IPS-18a (cell line): ENCODE data around the gene CASK.

ENCODE experiments used
- H3K27ac ChIP-seq: one replicate; pipeline ENCODE4 v1.5.1; 2013; ENCODE audit warnings: low read length
- H3K27me3 ChIP-seq: one replicate; pipeline ENCODE4 v1.6.1; 2013; ENCODE audit warnings: mild to moderate bottlenecking, low read length; ENCODE audit not compliant: control insufficient read depth, insufficient read depth
- H3K36me3 ChIP-seq: one replicate; pipeline ENCODE4 v1.6.1; 2013; ENCODE audit warnings: low read depth, low read length; ENCODE audit not compliant: control insufficient read depth
- H3K4me1 ChIP-seq: one replicate; pipeline ENCODE4 v1.6.1; 2013; ENCODE audit warnings: low read depth, low read length; ENCODE audit not compliant: control insufficient read depth
- H3K4me3 ChIP-seq: one replicate; pipeline ENCODE4 v1.5.1; 2013; ENCODE audit warnings: low read length
- H3K9ac ChIP-seq: one replicate; pipeline ENCODE4 v1.6.1; 2013; ENCODE audit warnings: mild to moderate bottlenecking, low read length, moderate library complexity
- H3K9me3 ChIP-seq: one replicate; pipeline ENCODE4 v1.6.1; 2013; ENCODE audit warnings: low read depth, low read length; ENCODE audit not compliant: control insufficient read depth

The CASK gene

DNA sequence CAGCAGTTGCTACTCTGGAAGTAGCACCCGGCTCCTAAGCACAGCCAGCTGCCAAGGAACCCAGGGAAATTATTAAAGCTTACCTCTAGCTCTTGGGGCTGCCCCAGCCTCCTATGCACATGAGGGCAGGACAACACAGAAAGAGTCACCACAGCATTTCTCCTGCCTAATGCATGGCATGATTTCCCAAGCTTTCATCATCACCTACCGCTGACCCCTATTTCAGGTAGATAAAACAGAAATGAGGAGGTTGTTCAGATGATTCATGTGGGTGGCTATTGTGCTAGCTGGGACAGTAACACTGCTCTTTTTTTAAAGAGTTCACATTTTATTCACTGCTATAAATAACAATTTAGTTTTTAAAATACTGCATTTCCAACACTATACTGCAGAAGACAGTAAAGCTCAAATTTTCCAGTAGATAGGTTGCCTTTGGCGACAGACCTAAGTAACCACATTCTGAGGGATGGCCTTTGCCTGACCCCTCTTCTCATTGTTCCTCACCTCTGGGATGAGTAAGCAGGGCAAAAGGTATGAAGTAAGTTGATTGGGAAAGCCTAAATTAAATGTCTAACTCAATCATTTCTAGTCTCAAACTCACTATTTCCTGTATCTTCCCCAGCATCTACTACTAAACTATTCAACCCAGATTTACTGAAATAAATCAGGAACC is 16.7 kb downstream of the CASK start:
- no peak overlapping the region for H3K9ac ChIP-seq
- no peak overlapping the region for H3K27ac ChIP-seq
- peaks cover 31% of the 10 kb centered on the region for H3K9me3 ChIP-seq
- H3K36me3 ChIP-seq = no peaks in the 10 kb centered on the region
- H3K4me3 ChIP-seq = no peak overlapping the region
- H3K4me1 ChIP-seq = no peaks in the 10 kb centered on the region
- H3K27me3 ChIP-seq = no peaks in the 10 kb centered on the region

- no peak overlapping the region for H3K4me3 ChIP-seq
- no peaks in the 10 kb centered on the region for H3K27me3 ChIP-seq
- no peak overlapping the region for H3K27ac ChIP-seq
- no peaks in the 10 kb centered on the region for H3K4me1 ChIP-seq
- no peaks in the 10 kb centered on the region for H3K36me3 ChIP-seq
- no peak overlapping the region for H3K9ac ChIP-seq
- H3K9me3 ChIP-seq = peaks cover 43% of the 10 kb centered on the region
Measured at GRCh38 chrX:41903544-41903943, 19.8 kb downstream of the CASK start.

DNA sequence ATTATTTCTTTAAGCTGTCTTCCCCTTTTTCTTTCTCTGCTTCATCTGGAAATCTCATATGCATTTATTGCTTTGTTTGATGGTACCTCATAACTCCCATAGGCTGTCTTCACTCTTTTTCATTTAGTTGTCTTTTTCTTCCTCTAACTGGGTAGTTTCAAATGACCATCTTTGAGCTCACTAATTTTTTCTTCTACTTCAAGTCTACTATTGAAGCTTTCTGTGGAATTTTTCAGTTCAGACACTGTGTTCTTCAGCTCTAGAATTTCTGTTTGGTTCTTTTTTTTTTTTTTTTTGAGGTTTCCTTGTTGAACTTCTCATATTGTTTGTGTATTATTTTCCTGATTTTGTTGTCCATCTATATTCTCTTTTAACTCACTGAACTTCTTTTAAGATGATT is 23.0 kb downstream of the CASK start:
- Histone ChIP-seq H3K9me3 (peaks cover 37% of the 10 kb centered on the region), H3K27me3 (no peaks in the 10 kb centered on the region), H3K27ac (no peak overlapping the region), H3K36me3 (no peaks in the 10 kb centered on the region), H3K9ac (no peak overlapping the region), H3K4me3 (no peak overlapping the region), H3K4me1 (no peaks in the 10 kb centered on the region)

DNA sequence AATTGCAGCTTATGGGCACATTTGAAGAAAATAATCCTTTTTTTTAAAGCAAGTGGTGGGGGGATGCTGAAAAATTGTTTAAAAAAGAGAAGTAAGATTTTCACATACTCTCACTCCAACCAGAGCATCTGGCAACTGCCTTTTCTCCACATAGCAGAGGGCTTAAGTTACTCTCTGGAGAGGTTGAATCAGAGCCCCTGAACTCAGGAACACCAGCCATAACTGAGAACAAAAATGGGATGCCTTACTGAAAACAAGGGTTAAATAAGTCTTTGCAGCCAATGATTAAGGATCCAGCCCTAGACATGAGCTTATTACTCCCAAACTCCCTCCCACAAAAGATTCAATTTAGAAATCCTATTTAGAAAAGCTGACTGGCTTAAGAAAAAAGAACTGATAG is 27.5 kb downstream of the CASK start:
- Histone ChIP-seq H3K4me3 (no peak overlapping the region), H3K27me3 (no peaks in the 10 kb centered on the region), H3K9me3 (peaks cover 23% of the 10 kb centered on the region), H3K4me1 (no peaks in the 10 kb centered on the region), H3K27ac (no peak overlapping the region), H3K36me3 (no peaks in the 10 kb centered on the region), H3K9ac (no peak overlapping the region)

DNA sequence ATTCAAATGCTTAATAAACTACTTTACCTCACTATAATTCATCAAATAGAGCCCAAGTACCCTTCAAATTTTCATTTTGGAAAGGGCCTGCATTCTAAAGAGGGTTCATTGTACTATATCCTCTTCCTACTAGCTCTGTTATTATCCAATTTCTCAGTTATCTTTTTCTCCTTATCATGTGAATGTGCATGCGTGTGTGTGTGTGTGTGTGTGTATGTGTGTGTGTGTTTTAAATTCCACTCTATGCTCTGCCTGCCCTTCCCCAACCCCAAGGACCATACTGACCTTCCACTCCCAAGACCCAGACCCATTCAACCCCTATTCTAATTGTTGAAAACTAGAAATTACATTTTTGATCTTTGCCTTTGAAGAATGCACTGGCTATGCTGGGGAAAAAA is 33.3 kb downstream of the CASK start:
- H3K27ac ChIP-seq = no peak overlapping the region

GRCh38 chrX:41889317-41890025 is 33.9 kb downstream of the CASK start:
- no peaks in the 10 kb centered on the region for H3K27me3 ChIP-seq
- no peaks in the 10 kb centered on the region for H3K36me3 ChIP-seq
- H3K4me3 ChIP-seq = no peak overlapping the region
- no peaks in the 10 kb centered on the region for H3K4me1 ChIP-seq
- peaks cover 2% of the 10 kb centered on the region for H3K9me3 ChIP-seq
- H3K27ac ChIP-seq = no peak overlapping the region
- no peak overlapping the region for H3K9ac ChIP-seq

More for the DNA sequence above, 33.3 kb downstream of the CASK start:
- no peaks in the 10 kb centered on the region for H3K36me3 ChIP-seq
- no peak overlapping the region for H3K9ac ChIP-seq
- H3K9me3 ChIP-seq = no peaks in the 10 kb centered on the region
- no peaks in the 10 kb centered on the region for H3K4me1 ChIP-seq
- H3K27me3 ChIP-seq = no peaks in the 10 kb centered on the region
- H3K4me3 ChIP-seq = no peak overlapping the region

- H3K36me3 ChIP-seq = no peaks in the 10 kb centered on the region
- H3K9me3 ChIP-seq = peaks cover 6% of the 10 kb centered on the region
- H3K27me3 ChIP-seq = no peaks in the 10 kb centered on the region
- H3K4me1 ChIP-seq = no peaks in the 10 kb centered on the region
- no peak overlapping the region for H3K4me3 ChIP-seq
- H3K9ac ChIP-seq = no peak overlapping the region
- H3K27ac ChIP-seq = no peak overlapping the region
Measured at GRCh38 chrX:41887691-41888090, 35.7 kb downstream of the CASK start.

GRCh38 chrX:41885724-41886123 is 37.6 kb downstream of the CASK start:
- Histone ChIP-seq H3K36me3 (no peaks in the 10 kb centered on the region), H3K4me3 (no peak overlapping the region), H3K27ac (no peak overlapping the region), H3K9ac (no peak overlapping the region), H3K9me3 (peaks cover 6% of the 10 kb centered on the region), H3K4me1 (no peaks in the 10 kb centered on the region), H3K27me3 (no peaks in the 10 kb centered on the region)

GRCh38 chrX:41881166-41881565 is 42.2 kb downstream of the CASK start:
- no peaks in the 10 kb centered on the region for H3K27me3 ChIP-seq
- H3K27ac ChIP-seq = no peak overlapping the region
- H3K4me1 ChIP-seq = no peaks in the 10 kb centered on the region
- no peaks in the 10 kb centered on the region for H3K36me3 ChIP-seq
- H3K4me3 ChIP-seq = no peak overlapping the region
- H3K9me3 ChIP-seq = peaks cover 11% of the 10 kb centered on the region
- no peak overlapping the region for H3K9ac ChIP-seq

GRCh38 chrX:41877167-41877566 is 46.2 kb downstream of the CASK start:
- Histone ChIP-seq H3K9me3 (peaks cover 18% of the 10 kb centered on the region), H3K4me3 (no peak overlapping the region), H3K4me1 (no peaks in the 10 kb centered on the region), H3K36me3 (no peaks in the 10 kb centered on the region), H3K9ac (no peak overlapping the region), H3K27me3 (no peaks in the 10 kb centered on the region), H3K27ac (no peak overlapping the region)

DNA sequence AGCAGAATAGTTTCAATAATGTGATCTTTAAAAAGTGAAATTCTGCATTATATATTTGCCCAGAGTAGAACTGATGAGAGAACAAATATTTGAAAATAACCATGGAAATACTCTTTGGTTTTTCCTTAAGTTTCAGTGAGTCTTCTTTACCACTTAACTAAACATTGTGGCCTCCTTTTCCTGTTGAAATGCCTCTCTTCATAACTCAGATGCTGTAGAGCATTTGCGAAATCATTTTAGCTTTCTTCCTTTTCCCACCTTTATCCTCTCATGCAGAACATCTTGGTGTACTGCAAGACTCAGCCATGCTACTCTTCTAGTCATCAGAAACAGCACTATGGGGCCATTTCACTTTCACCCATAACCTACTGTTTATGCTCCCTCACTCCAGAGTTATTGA is 48.2 kb downstream of the CASK start:
- Histone ChIP-seq H3K4me3 (no peak overlapping the region), H3K27ac (no peak overlapping the region), H3K27me3 (no peaks in the 10 kb centered on the region)

DNA sequence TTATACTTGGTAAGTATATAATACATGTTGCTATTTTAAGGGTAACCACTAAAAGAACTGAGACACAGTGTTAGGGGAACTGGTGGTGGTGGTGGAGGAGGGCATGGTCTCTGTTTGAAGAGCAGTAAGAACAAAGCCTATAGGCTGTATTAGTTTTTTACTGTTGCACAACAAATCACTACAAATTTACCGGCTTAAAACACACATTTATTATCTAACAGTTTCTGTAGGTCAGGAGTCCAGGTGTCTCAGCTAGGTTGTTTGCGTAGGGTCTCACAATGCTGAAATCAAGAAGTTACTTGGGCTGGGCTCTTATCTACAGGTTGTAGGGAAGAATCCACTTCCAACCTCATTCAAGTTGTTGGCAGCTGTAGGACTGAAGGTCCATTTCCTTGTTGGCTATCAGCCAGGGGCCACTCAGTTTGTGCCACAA is 52.6 kb downstream of the CASK start:
- Histone ChIP-seq H3K9me3 (peaks cover 48% of the 10 kb centered on the region), H3K4me3 (no peak overlapping the region), H3K36me3 (no peaks in the 10 kb centered on the region), H3K27ac (no peak overlapping the region), H3K27me3 (no peaks in the 10 kb centered on the region), H3K4me1 (no peaks in the 10 kb centered on the region), H3K9ac (no peak overlapping the region)

More for the DNA sequence above, 48.2 kb downstream of the CASK start:
- H3K9me3 ChIP-seq = peaks cover 32% of the 10 kb centered on the region
- H3K9ac ChIP-seq = no peak overlapping the region
- no peaks in the 10 kb centered on the region for H3K36me3 ChIP-seq
- no peaks in the 10 kb centered on the region for H3K4me1 ChIP-seq
